CD4-positive, alpha-beta T cell treated with Interleukin-6 at 100 ng/mL for 8 hours (primary cell): ENCODE measurements around the gene CMSS1.

Experiments used
- DNase-seq: peaks from one replicate; pipeline ENCODE4 v3.0.0-alpha.2; 2020; ENCODE audit warnings: mixed read lengths, low spot score

Gene CMSS1

DNA sequence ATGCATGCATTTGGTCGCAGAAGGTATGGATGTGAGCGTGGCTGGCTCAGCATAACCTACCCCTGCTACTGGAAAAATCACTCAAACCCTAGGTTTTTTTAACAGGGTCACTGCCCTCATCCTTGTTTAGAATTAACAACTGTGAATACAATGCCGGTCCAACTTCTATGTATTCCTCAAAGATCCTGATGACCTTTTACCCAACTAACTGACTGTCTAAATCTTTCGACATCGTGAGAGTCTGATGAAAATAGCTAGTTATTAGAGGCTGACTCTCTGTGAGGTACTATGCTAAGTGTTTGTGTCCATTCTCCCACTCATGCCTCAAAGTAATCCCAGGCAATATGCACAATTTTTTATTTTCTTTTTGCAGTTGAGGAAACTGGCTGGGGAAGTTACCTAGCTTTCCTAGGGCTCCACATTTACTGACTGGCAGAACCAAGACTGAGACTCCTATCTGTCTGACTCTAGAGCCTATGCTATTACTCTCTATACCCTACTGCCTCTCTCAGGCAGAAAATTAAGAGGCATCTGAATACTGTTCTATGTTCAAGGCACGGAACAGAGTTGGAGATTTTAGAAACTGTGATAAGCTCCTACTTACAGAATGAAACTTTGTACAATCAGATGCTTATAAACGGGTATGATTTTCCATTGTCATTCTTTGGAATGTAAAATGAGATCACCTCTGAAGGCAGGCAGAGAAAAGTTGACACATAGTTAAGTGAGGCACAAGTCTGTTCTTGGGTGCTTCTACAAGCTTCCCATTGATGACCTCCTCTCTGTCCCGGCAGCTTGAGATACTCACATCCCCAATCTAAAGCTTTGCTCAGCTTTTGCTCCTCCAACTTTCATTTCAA, 240.3 kb downstream of the CMSS1 start:
- DNase-seq: no peak

DNA sequence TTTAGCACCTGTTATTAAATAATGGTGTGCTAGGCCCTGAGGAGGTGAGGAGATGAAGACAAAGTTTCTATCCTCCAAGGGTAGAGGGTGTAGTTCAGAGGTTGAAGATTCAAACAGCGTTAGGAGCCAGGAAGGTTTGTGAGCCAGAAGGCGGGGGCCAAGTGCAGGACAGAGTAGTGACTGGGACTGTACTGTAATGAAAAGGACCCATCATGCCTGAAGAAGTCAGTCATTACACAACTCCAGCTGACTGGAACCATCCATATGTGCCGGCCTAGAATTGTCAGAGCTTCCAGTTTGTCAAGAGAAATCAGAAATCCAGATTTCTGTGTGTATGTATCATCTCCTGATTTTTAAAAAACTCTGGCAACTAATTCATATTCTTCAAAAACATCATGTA, 241.8 kb downstream of the CMSS1 start:
- DNase-seq: no peak

DNA sequence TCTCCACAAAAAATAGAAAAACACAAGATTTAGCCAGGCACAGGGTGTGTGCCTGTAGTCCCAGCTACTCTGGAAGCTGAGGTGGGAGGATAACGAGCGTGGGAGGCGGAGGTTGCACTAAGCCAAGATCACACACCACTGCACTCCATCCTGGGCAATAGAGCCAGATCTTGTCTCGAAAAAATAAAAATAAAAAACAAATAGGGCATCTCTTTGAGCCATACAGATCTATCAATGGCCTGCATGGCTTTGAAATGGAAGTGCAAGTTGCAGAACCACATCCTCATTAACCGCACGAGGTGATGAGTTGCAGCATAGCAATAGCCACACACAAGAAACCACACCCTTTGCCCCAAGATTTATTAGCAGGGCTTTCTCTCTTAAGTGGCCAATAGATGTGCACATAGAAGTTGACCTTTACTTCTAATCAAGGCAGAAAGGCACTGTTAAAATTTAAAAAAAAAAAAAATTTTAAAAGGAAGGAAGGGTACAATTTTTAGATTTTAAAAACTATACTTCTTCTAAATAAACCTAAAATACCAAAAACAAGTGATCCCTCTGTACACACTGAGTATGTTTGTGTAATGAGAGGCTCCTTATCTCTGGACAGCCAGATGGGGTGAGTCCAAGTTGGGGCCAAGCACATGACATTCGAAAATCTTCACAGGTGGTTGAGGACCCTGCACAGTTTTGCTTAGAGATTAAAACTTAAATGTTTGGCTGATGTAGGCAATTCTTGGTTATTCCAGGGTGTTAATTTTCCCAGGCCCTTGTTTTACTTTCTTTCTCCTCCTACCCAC, 243.2 kb downstream of the CMSS1 start:
- no peak for DNase-seq

DNA sequence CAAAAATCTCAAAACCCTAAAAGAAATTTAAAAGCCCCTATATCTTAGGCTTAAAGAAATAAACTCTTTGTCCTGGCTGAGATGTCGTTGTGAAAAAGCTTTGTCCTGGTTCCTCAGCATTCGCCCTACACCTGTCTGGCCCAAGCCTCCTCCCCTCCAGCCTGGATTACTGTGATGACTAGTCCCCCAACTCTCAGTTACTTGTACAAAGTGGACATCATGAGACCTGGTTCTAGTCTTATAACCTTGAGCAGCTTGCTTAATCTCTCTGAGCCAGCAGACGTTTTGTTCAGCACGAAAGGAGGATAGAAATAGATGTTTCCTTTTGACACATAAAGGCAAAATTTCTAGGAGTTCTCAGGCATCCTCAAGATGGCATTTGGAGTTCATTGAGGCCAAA, 245.0 kb downstream of the CMSS1 start:
- no peak for DNase-seq

DNA sequence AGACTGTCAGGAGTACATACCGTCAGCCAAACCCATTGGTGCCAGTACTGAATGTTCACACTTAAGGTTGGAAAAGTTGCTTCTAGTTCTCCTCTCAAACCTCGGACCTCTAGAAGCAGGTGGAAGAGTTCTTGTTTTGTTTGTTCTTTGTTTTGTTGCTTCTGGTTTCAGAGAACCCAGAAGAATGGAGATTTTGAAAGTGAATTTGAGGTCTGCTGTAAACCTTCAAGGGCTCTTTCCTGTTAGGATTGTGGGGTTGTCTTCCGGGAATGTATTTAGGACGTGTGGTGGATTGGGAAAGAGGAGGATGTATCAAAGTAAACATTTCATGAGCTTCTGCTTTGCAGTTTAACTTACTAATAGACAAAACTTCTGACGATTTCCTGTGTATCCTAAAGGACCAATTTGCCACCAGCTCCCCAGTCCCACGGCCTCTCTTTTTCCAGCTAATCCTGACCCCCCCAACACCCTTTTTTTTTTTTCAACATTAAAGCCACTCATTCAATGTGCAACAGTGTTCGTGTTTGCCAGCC, 246.3 kb downstream of the CMSS1 start:
- no peak for DNase-seq

DNA sequence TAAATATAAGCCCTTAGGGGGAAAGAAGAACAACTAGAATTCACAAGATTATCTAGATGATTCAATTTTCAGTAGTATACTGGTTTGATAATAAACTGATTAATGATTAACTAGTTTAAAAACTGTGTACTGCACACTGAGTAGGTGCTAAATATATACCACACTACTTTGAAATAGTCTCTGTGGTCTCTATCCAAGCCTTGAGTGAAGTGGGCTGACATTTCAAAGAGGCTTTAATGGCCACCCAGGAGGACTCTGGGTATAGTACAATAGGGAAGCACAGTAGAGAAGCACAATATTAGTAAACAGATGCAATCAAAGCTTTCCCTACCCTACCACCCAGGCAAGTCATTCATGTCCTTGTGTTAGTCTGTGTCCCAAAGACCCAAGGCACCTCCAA, 249.9 kb downstream of the CMSS1 start:
- no peak for DNase-seq

DNA sequence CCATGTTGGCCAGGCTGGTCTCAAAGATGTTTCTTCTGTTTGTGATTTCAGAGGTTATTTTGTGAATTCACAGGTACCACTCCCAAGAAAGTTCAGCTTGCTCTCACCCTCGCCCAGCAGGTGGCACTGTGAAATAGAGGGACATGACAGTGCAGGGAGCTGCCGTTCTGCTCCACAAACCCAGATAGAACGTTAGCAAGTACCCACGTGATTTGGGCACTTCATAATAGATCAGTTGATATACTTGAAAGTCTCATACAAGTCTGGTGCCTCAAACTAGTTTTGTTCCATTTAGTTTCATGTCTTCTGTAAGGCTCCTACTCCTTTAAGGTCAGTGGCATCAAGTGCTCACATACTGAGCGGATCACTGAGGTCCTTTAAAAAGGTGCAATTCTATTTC, 251.2 kb downstream of the CMSS1 start:
- peak; percentile 68 for DNase-seq

DNA sequence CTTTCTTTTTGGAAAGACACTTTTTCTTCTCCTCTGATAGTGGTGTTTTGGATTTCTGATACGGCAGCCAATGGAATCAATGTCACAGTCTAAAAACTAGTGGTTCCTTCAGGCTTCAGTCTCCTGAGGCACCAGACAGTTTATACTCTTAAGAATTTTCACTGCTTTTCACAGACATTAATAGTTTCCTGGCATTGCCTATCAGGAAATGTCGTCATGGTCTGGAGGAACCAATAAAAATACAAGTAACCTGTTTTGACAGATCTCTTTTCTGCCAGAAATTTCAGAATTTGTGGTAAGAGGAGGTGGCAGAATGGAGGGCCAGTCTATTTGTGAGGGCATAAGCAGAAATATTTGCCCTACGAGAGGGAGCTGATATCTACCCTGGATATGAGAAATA, 251.8 kb downstream of the CMSS1 start:
- DNase-seq: no peak

DNA sequence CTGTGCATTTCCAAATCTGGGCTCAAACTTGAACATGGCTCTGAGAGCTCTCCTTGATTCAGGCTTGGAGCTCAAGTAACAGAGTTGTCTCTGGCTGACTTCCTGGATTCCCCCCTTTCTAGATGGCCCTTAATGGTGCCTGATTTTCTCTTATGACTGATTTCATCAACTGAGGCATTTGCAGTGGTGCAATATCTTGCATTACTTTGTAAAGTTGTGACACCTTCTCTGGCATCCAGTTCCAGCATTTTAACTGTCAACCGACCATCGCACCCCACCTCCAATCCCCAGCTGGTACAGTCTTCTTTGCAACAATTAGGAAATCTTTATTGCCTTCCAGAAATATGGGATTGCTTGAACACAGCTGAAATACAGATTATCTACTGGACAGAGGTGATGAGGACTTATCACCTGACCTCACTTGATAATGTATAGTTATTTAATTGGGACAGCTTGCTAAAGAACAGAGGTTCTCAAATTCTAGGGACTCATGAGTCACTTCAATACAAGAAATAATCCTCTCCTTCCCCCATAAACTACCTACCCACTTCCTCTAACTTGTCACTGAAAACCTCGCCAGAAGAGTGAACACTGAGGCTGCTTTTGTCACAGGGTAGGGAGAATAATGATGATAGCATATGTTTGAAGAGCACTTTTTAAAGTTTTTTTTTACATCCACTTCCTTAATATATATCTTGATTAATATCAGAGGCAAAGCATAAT, 254.8 kb downstream of the CMSS1 start:
- peak; percentile 12 for DNase-seq

DNA sequence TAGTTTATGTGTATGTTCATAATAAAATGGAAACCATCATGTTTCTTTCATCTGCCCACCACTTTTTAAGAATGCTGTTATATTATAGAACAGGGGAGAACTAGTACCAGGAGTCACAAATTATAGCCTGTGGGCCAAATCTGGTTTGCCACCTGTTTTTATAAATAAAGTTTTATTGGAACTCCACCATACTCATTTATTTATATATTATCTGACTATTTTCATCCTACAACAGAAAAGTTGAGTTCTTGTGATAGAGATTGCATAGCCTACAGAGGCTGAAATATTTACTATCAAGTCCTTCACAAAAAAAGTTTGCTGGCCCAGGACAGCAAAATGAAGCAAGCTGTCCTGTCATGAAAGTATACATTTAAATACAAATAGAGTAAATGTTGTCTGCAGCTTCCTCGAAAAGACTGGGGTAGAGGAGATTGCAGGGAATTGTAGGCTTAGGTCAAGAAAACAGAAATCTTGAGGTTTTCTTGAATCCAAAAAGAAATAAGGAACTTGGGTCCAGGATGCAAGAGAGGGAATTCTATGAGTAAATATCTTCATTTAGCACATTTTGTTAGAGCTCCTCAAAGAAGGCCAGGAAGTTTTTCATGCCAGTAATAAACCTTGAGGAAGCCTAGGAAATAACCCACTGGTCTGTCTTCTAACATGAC, 255.5 kb downstream of the CMSS1 start:
- DNase-seq: no peak

DNA sequence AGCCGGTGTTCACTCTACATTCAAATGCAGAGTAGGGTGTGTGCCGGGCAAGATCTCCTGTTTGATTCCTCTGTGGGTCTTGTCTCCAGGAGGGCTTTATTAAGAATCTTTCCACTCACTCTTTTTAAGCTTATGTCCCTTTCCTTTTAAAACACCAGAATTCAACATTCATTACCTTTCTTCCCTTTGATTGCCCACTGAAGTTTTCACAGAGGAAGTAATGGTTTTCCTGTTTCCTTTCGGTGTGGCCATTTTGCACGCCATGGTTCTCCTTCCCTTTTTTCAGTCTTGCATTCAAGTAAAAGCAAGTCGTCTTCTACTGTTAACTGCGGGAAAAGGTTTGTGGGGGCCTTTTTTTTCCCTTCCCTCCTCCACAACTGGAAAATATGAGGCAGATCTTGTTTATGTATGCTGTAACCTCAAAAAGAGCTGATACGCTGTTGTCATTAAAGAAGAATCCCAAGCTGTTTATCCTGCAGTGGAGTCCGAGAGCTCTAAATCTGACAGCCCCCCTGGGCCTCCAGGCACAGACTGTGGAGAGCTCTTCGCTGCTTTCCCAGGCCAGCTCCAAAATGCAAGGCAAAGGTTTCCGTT, 256.1 kb downstream of the CMSS1 start:
- DNase-seq: no peak

DNA sequence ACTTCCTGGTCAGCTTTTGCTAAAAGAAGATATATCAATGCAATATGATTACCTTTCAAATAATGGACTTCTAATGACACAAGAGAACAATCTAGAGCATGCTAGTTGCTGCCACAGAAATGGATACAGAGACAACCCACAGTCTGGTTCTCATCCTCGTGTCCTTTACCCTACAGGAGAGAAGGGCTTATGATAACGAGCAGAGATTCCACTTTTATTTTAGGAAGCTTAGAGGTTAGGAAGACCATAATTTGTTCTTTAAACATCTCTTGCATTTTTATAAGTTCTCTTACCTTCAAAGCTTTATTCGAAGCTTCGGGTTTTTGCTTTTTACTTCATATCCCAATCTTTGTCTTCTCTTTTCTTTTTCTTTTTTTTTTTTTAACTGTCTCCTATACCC, 257.5 kb downstream of the CMSS1 start:
- DNase-seq: no peak

DNA sequence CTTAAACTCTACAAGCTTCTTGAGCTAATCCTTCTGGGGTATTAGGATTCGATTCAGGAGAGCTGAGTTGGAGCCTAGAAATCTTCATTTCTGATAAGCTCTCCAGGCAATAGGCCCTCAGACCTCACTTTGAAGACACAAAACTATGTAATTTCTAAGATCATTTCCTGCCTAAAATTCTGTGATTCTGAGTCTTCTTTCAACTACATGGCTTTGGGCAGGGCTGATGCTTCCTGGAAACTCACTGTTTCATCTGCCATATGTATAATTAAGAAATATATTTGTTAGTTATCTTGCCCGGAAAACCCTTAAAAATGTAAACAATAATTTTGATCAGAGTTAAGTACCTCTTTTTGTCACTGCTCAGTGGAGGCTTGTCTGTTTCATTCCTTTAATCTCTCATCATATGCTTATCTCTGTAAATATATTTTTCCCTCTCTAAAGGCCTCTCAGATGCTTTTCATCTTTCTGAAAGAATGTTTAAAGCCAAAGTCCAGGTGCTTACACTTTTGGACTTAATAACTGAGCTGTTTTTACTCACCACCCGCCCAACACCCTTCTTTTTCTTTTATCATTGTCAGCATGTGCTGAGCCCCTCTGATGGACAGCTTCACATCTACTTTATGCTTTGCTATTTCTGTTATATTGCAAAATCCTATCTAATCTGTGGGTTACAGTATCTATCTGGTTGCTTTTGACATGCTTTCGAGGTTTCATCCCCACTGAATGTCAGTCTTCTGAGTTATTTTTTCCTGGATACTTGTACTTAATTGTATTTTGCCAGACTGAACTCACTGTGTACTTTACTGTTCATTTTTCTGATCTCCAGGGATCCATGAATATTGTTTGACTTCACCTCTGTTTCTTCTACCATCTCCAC, 258.4 kb downstream of the CMSS1 start:
- DNase-seq: no peak

DNA sequence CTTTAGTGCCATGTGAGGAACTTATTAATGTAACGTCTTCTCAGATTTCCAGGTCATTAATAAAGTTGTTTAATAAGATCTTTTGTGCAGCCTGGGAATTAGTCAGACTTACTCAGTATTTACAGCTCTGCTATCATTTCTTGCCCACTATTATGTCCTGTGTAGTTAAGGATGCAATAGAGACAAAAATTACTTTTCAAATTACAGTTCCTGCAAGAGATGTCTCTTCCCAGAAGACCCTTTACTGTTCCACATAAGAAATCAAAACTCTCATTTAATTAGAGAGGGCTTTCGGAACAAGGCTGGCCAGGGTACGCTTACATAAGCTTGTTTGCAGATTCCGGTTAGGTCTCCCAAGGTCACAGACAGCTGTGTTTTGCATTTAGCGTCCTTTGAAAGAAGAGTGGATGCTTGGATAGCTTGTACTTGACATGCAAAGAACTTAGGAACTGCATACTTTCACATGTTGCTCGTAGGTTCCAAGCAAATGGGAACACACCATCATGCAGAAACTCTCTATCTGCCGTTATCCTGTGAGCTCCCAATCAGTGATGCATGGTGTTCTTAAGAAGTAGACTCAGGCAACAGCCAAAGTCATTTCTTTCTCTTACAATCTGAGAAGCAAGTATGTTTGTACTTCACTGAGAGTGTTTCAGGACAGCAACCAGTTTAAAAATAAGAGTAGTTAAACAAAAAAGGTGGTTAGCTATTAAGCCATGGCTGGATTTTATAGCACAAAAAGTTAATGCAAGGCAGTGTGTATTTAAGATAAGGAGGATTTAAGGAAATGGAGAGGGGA, 259.3 kb downstream of the CMSS1 start:
- DNase-seq: no peak

DNA sequence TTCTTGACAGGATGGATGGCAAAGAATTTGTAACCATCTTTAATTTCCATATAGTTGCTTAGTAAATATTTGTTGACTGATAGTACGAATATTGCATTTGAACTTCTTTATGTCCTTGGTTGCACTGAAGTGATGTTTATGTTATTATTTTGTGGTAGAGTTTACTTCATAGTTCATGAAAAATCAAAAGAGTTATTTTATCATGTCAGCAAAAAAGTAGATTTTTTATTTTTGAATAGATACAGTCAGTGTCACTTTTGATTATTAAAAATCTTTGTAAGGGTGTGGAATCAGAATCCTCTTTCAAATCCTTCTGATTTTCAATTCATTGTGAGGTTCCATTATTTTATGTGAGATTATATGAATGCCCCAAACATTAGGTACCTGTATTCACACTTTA, 261.7 kb downstream of the CMSS1 start:
- no peak for DNase-seq

DNA sequence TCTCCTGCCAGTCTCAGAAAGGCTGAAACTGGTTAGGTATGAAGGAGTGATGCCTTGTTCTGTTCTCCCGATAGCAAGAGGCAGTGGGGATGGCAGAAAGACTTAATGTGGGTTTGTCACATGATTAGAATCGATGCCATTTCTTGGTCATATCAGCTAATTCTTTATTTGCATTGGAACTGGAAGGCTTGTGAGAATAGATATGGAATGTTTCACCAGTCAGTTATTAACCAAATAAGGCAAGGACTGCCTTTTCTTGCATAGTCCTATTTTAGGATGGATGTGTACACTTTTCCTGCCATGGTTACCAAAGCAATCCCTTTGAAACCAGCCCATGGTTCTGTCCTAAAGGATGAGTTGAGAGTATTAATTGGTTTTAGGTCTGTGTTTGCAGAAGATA, 262.9 kb downstream of the CMSS1 start:
- DNase-seq: no peak

DNA sequence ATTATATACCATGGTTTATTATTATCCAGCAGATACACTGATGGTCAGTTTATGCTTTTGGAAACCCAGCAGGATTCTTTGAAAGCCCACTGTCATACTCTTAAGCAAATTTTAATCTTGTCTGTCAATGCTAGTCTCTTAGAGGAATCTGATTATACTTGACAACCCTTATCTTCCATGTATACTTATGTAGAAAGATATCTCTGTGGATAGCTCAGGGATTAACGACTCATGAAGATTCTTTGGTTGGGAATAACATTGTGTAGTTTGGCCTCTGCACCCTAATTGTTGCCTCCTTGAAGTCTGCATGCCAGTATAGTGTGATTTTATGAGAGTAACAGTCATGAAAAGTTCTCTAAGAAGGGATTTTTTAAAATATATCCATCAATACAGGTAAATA, 263.6 kb downstream of the CMSS1 start:
- DNase-seq: no peak

DNA sequence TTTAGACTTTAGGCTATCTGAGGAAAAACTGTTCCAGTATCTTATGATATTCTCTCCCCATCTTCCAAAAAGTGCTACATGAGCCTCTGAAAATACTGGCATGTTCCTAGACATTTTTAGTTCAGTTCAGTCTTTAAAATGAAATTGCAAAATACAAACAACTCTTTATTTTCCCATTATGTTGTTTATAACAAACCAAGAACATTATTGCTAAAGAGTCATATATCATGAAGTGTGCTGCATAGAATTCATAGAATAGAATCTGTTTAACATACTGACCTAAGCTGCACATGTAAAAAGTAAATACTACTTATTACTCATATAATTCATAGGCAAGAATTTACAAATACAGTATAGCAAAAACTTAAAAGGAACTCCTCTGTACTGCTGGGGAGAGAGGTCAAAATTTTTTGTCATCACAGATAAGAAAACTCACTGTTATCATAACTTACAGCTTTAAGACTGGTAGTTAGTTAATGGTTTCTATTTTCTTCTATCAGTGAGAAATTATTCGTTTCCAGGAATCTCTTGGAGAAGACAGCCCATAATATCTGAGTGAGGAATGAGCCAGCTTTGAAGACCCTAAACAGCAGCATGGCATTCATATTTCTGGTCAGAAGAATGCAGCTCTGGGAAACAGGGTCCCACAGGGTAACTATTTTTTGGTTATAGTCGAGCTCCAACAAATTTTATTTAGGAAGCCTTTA, 264.5 kb downstream of the CMSS1 start:
- DNase-seq: no peak

DNA sequence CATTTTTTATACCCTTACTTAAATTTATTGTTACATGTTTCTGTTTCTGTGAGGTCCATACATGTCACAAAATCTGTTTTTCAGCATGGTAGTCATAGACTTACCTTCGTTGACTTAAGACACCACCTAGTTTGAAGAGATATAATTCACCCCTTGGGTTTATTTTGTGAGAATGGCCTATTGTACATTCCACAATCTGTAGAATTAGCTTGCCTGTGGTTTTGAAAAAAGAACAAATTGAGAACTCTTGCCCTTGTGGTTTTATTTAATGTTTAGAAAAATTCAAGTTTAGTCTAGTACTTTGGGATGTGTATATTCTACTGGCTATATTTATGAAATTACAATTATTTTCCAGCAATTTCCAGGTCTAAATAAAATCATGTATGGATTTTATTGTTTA, 265.1 kb downstream of the CMSS1 start:
- no peak for DNase-seq
